Measurements from ENCODE around the gene TRAPPC10.
A peak's percentile ranks its signal among the peaks of the same experiment; 100 is the strongest.

- TF ChIP-seq POLR2A (IDR thresholded peaks at IDR 0.05): no peak
- TF ChIP-seq, protein P1, sequence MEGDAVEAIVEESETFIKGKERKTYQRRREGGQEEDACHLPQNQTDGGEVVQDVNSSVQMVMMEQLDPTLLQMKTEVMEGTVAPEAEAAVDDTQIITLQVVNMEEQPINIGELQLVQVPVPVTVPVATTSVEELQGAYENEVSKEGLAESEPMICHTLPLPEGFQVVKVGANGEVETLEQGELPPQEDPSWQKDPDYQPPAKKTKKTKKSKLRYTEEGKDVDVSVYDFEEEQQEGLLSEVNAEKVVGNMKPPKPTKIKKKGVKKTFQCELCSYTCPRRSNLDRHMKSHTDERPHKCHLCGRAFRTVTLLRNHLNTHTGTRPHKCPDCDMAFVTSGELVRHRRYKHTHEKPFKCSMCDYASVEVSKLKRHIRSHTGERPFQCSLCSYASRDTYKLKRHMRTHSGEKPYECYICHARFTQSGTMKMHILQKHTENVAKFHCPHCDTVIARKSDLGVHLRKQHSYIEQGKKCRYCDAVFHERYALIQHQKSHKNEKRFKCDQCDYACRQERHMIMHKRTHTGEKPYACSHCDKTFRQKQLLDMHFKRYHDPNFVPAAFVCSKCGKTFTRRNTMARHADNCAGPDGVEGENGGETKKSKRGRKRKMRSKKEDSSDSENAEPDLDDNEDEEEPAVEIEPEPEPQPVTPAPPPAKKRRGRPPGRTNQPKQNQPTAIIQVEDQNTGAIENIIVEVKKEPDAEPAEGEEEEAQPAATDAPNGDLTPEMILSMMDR (IDR thresholded peaks at IDR 0.05 in 4 of 5, conservative IDR thresholded peaks at IDR 0.05 in 1 of 5): peak in 1 of 5 experiments; percentile 18
Measured at GRCh38 chr21:44012474-44013379, 618 bp downstream of the TRAPPC10 start.
